ENCODE results near the gene CTNNBL1.
"Not testable (repeated sequence)": the region's sequence is repeated elsewhere in the genome, so short reads cannot be mapped to it uniquely, and the experiment has no call there.

Gene CTNNBL1

DNA sequence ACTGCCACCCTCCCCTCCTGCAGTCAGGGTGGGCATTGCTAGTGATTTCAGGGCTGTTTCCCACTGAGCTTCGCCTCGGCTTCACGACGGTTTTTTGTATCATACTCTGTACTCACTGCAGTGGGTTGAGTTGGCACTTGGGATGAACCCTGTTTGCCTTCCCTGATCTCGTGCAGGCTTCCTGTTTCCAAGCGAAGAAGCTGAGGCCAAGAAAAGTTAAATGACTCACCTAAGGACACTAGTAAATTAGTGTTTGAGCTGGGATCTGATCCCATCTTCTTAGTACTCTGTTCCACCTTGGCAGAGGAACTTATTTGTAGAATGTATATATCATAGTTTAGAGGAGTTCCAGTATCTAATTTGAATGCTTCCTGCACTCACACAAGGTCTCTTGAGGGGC, 158.8 kb downstream of the CTNNBL1 start:
- no peak for DNase-seq (ENCODE audit: low read depth)

GRCh38 chr20:37853823-37854375, 160.1 kb downstream of the CTNNBL1 start:
- DNase-seq (ENCODE audit: low read depth), result no peak

GRCh38 chr20:37856034-37856433, 162.2 kb downstream of the CTNNBL1 start:
- not testable (repeated sequence) for DNase-seq (ENCODE audit: low read depth)

- DNase-seq (ENCODE audit: low read depth), result peak; percentile 18
Observed at GRCh38 chr20:37856932-37857660, 163.3 kb downstream of the CTNNBL1 start.

- no peak for DNase-seq (ENCODE audit: low read depth)
Observed at GRCh38 chr20:37859406-37860171, 165.8 kb downstream of the CTNNBL1 start.

DNA sequence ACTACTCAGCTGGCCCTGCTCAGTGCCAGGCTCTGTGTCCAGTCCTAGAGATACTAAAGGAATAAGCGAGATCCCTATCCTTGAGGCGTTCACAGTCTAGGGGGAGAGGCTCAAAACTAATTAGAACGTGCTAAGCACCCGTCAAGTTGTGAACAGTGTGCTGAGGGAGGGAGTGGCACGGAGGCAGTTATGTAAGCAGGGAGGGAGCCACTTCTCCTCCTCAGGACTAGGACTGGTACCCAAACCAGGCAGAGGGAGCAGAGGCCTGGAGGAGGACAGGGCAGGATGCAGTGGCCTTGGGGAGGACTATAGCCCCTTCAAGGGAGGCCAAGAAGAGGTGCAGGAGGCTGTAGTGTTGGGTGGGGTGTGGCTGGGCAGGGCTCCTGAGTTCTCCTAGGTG, 169.5 kb downstream of the CTNNBL1 start:
- DNase-seq (ENCODE audit: low read depth), result no peak

- DNase-seq (ENCODE audit: low read depth), result no peak
Observed at GRCh38 chr20:37864298-37864697, 170.5 kb downstream of the CTNNBL1 start.

- no peak for DNase-seq (ENCODE audit: low read depth)
Observed at GRCh38 chr20:37866051-37866450, 172.2 kb downstream of the CTNNBL1 start.

DNA sequence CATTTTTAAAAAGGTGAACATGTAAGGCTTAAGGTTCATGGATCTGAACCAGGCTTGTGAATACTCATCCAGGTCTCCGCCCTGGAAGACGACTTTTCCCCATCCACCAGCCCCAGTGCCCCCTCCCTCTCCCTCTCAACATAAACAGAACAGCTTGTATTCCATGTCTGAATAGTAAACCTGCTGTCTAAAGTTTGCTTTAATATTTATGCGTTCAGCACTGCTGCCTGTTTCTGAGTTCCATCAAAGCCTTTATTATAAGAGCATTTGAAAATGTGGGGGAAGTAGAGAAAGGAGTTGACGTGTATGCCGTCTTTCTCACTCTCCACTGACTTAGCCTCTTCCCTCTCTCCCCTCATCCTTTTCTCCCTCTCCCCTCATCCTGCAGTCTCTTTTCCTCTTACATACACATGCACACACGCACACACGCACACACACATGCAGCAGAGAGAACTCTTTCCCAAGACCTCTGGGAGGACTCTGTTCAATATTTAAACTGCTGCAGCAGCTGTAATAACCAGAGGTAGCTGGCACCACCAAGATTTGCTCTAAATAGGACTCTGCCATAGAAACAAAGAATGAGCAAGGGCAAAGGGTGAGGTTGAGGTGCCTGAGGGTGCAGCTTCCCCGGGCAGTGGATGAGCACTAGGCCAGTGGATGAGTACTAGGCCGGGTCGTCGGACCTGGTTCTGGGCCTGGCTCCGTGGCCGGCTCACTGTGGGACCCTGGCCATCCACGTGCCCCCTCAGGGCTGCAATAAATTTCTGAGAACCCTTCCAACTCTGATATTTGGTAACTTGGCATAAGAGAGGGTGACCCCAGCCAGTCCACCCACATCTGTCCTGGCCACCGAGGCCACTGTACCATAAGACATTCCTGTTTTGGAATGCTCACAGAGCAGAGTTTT, 173.7 kb downstream of the CTNNBL1 start:
- no peak for DNase-seq (ENCODE audit: low read depth)

DNA sequence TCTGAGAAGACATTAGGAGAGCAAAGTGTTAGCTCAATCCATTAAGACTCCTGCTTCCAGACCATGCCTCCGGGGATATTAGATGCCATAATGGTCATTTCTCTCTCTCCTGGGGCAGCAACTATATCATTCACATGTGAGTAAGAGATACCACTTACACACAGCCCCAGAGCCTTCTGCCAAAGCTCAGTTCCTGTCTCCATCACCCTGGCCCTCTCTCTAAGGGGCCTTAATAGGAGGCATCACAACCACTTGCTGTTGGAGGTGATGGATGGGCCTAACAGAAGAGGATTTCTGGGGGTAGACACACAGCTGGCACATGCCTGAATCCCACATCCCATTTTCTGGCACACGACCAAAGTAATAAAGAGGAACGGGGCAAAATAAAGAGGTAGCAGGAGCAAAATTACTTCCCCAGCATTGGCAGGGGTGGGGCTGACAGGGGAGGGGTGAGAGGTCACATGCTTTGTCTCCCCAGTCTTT, 175.1 kb downstream of the CTNNBL1 start:
- DNase-seq (ENCODE audit: low read depth), result no peak

GRCh38 chr20:37869334-37869861, 175.6 kb downstream of the CTNNBL1 start:
- no peak for DNase-seq (ENCODE audit: low read depth)

GRCh38 chr20:37870294-37870693, 176.5 kb downstream of the CTNNBL1 start:
- DNase-seq (ENCODE audit: low read depth), result no peak

GRCh38 chr20:37871751-37872150, 177.9 kb downstream of the CTNNBL1 start:
- DNase-seq (ENCODE audit: low read depth), result no peak

DNA sequence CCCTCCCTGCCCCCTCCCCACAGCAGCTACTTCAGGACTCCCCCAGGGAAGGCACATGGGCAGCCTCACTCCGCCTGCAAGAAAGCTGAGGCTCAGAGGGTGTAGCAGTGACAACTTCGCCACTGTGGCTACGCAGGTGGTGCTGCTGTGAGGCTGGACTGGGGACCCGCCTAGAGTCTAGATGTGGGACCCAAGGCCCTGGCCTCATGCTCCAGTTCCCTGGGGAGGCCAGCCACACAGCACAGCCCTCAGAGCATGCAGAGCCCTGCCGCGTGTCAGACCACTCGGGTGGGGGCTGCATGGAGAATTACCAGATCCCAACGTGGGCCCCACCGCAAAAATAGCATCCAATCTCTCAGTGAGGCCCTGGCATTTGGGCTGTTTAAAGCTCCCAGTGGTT, 178.3 kb downstream of the CTNNBL1 start:
- DNase-seq (ENCODE audit: low read depth), result no peak

- DNase-seq (ENCODE audit: low read depth), result no peak
Observed at GRCh38 chr20:37873884-37874283, 180.1 kb downstream of the CTNNBL1 start.

- DNase-seq (ENCODE audit: low read depth), result no peak
Observed at GRCh38 chr20:37875460-37876175, 181.8 kb downstream of the CTNNBL1 start.

DNA sequence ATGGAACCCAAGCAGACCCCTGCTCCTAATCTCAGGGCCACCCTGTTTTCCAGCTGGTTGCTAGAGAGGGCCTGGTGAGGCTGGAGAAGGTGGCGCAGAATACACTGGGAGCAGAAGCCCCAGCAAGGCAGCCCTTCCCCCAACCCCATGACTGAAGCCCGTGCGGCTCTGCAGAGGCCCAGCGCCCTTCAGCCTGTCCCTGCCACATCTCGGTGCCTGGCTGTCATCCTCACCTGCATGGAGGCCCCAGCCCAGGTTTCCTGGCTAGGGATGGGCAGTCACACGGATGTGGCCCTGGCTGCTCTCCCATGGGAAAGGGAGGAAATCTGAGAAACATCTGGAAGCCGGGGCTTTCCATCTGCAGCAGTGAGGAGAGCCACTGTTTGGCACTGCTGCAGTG, 183.0 kb downstream of the CTNNBL1 start:
- no peak for DNase-seq (ENCODE audit: low read depth)

GRCh38 chr20:37877832-37878772, 184.3 kb downstream of the CTNNBL1 start:
- no peak for DNase-seq (ENCODE audit: low read depth)

- DNase-seq (ENCODE audit: low read depth), result no peak
Observed at GRCh38 chr20:37878835-37879599, 185.2 kb downstream of the CTNNBL1 start.
